Chondrocyte (in vitro differentiated cells): ENCODE measurements around the gene GPN3. TPM values are rescaled to one million over a fixed set of nuclear protein-coding genes. Genes with fewer than 3 reads are reported as not detected.

ENCODE experiments used
- total RNA-seq: library from RNA; stranded (reverse); gene quantifications from 3 replicates; pipeline ENCODE4 v1.2.1, GENCODE V29; 2021

GPN3 gene
- total RNA-seq, 1 donor from 2014 or later, result 15.3 TPM

Other genes with a start within 250 kb of the GPN3 start
- gene ATP2A2, start 187.0 kb downstream of the GPN3 start, total RNA-seq, result 163 to 218 TPM (median 216 TPM) in 3 replicates
- gene ANAPC7, start 64.5 kb downstream of the GPN3 start, total RNA-seq, result 32.7 to 50.3 TPM (median 35.4 TPM) in 3 replicates
- gene ARPC3, start 17.9 kb downstream of the GPN3 start, total RNA-seq, result 219 to 248 TPM (median 226 TPM) in 3 replicates
- 5.8 to 6.8 TPM (median 6.0 TPM) in 3 replicates for gene FAM216A, start 588 bp upstream of the GPN3 start, total RNA-seq
- gene VPS29, start 33.9 kb upstream of the GPN3 start, total RNA-seq, result 83.0 to 93.9 TPM (median 90.4 TPM) in 3 replicates
- gene RAD9B, start 34.1 kb upstream of the GPN3 start, total RNA-seq, result 0.27 to 0.54 TPM (median 0.39 TPM) in 3 replicates
- gene PPTC7, start 115.1 kb upstream of the GPN3 start, total RNA-seq, result 10.9 to 15.3 TPM (median 13.9 TPM) in 3 replicates
- 32.9 to 55.1 TPM (median 37.1 TPM) in 3 replicates for gene TCTN1, start 145.9 kb upstream of the GPN3 start, total RNA-seq
- gene HVCN1, start 220.9 kb upstream of the GPN3 start, total RNA-seq, result 1.2 to 1.3 TPM (median 1.2 TPM) in 3 replicates